Mucosa of gallbladder (tissue), 1 donor: ENCODE data around the gene FAM3A. TPM values are rescaled to one million over a fixed set of nuclear protein-coding genes. Genes with fewer than 3 reads are reported as not detected.

Experiments
- DNase-seq: peaks from one replicate; pipeline ENCODE4 v3.0.0-alpha.2; 2020; ENCODE audit warnings: low spot score
- total RNA-seq: library from RNA; stranded (reverse); gene quantifications from one replicate; pipeline ENCODE4 v1.2.1, GENCODE V29; 2021
- donor health status: DM: no; HTN: no; CAD: no.

Gene FAM3A
- total RNA-seq, 1 donor from 2014 or later = 75.3 TPM

DNA sequence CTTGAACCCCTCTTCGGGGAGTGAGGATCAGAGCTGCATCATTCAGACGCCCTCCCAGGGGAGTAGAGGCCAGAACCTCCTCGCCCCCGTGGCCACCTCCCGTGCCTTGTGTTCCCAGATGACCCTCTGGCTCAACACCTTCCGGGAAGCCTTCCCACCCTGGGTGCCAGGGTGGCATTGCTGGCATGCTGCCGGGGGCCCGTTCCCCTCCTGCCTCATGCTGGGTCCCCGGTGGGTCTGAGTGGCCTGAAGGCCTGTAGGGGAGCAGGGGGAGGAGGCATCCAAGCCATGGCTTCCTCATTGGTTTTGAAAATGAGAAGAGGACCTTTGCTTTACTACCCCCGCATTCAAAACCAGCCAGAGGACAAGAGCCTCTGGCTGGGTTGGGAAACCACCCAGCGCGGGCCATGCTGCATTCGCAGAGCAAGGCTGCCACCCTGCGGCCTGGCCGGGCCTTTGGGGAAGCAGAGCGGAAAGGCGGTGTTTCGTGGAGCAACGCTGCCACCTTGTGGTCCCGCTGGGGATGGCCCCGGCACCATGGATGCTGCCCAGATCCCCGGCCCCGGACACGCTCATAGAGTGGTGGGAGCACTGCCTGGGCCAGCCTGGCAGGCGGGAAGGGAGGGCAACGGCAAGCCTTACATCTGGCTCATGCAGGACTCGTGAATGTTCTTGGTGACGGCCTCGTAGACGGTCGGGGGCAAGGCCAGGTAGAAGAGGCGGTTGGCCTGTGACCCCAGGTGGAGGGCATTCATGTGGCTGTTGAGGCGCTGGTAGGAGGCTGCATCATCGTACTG is 18.7 kb upstream of the FAM3A start:
- peak; percentile 89 for DNase-seq

GRCh38 chrX:154532690-154533089 is 16.7 kb upstream of the FAM3A start:
- no peak for DNase-seq

DNA sequence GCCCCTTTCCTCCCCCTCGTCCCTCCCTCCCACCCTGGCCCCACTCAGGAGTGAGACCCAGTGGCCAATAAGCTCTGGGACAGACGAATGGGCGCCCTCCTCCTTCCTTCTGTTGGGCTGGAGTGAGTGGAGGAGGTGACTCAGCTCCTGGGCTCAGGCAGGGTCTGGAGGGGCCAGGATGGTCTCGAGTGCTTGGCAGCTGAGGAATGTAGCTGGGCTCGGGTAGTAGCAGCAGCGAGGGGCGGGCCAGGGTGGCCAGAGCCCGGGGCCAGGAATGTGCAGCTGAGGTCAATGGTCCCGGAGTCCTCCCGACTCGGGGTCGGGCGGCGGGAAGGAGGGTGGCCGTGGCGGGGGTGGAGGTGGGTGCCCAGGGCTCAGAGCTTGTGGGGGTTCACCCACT is 15.6 kb upstream of the FAM3A start:
- DNase-seq = no peak

GRCh38 chrX:154530286-154530685 is 14.3 kb upstream of the FAM3A start:
- no peak for DNase-seq

DNA sequence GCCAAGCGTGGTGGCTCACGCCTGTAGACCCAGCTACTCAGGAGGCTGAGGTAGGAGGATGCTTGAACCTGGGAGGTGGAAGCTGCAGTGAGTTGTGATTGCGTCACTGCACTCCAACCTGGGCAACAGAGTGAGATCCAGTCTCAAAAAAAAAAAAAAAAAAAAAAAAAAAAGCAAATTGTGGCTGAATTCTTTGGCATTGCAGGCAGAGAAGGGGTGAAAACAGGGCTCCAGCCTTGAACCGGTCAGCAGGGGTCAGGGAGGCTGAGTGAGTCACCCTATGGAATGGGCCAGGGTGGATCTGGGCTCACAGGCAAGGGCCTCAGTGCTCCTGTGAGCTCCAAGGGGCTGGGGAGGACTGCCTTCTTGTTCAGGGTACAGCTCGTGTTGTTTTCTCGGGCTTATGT is 13.2 kb upstream of the FAM3A start:
- DNase-seq = no peak

DNA sequence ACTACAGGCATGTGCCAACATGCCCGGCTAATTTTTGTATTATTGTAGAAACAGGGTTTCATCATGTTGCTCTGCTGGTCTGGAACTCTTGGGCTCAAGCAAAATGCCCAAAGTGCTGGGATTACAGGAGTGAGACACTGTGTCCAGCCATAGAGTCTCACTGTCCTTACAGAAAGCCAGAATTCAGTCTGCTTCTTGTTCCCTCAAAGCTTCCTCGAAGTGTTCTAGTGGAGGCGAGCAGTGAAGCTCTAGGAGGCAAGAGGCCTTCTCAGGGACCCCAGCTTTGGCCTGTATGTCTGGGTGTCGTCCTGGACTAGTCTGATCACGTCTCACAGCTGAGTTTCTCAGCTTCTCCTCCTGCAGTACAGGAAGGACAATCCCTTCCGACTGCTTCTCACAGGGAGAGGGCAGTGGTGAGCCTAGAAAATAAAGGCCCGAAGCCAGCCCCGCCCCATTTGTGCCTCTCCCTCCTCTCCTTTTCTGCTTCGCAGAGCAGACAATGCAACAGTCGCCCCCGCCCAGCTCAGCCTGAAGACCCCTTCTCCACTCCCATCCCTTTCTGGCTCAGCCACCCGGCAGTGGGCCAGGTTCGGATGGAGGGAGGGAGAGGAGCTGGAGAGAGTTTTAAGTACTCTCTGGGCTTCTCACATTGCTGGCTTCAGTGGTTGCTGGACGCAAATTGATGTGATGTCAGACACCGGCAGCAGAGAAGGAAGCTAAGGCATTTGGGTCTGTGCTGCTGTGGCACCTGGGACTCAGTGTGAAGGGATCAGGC is 11.1 kb upstream of the FAM3A start:
- DNase-seq = peak; percentile 80

- DNase-seq = no peak
Observed at GRCh38 chrX:154525606-154526490, 9.8 kb upstream of the FAM3A start.

DNA sequence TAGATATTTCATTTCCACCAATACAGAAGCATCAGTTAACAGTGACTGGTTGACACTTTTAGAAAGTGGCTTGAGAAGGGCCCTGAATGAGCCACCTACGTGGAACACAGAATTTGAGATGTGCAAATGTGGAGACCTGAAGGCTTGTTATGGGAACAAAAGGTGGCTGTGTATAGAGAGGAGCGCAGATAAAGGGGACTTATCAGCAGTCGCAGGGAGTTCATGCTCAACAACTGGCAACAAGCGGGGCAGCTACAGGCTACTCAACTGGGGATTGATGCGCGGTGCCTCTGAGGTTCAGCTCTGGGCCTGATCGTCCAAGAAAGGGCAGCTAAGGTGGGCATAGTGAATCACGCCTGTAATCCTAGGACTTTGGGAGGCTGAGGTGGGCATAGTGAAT is 3.4 kb upstream of the FAM3A start:
- no peak for DNase-seq

DNA sequence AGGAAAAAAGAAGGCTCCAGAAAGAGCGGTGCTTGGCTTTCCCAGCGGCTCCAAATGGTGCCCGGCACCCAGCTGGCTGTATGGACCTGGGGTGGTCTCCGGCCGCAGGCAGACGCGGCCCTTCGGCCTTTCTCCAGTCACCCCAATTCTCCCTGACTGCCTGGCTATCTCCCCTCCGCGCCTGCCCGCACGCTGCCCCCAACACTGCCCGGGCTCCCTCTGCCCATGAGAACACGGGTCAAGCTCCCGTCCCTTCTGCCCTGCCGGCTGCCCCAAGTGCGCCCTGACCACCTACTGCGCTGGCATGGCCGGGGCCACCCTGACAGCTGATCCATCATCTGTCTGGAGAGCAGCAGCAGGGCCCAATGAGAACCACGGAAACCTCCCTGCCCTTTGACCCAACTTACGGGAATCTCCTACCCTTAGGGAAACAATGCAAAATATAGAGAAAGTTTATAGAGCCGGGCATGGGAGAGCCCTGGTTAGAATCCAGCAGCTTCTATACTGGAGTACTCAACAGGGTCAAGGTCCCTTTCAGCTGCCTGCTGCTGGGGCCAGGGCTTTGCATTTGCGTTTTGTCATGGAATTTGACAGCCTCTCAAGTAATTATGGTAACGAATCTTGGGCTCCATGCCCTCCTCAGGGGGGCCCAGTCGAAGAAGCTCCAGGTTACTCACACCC is 1.2 kb upstream of the FAM3A start:
- no peak for DNase-seq

- peak; percentile 62 for DNase-seq
Observed at GRCh38 chrX:154516656-154517100, 646 bp upstream of the FAM3A start.

- DNase-seq = no peak
Observed at GRCh38 chrX:154515090-154515965, 704 bp downstream of the FAM3A start.

GRCh38 chrX:154513716-154514115 is 2.3 kb downstream of the FAM3A start:
- no peak for DNase-seq

GRCh38 chrX:154512879-154513553 is 3.0 kb downstream of the FAM3A start:
- DNase-seq = no peak

GRCh38 chrX:154511761-154512160 is 4.3 kb downstream of the FAM3A start:
- no peak for DNase-seq

DNA sequence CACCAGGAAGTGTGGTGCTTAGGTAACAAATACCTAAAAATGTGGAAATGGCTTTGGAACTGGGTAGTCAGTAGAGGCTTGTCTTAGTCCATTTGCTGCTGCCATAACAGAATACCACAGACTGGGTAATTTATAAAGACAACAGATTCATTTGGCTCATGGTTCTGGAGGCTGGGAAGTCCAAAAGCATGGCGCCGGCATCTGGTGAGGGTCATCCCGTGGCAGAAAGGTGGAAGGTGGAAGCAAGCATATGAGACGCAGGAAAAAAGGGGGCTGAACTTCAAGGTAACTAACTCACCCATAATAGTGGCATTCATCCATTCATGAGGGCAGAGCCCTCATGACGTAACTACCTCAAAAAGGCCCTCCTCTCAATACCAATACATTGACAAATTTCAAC is 6.6 kb downstream of the FAM3A start:
- DNase-seq = no peak

DNA sequence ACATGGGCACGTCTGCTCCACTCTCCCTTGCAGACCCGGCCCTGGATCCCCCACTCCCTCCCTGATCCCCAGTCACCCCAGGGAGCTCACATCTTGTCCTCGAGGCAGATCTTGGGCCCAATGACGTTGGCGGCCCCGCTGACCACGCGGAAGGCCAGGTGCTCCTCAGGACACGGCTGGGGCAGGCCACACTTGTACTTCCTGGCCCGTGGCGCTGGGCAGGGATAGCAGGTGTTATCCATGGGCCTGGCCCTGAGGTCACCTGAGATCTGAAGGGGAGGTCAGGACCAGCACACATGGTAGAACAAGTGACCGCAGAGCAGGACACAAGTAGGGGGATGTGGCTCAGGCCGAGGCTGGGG is 7.7 kb downstream of the FAM3A start:
- no peak for DNase-seq

- DNase-seq = no peak
Observed at GRCh38 chrX:154507673-154508383, 8.2 kb downstream of the FAM3A start.

DNA sequence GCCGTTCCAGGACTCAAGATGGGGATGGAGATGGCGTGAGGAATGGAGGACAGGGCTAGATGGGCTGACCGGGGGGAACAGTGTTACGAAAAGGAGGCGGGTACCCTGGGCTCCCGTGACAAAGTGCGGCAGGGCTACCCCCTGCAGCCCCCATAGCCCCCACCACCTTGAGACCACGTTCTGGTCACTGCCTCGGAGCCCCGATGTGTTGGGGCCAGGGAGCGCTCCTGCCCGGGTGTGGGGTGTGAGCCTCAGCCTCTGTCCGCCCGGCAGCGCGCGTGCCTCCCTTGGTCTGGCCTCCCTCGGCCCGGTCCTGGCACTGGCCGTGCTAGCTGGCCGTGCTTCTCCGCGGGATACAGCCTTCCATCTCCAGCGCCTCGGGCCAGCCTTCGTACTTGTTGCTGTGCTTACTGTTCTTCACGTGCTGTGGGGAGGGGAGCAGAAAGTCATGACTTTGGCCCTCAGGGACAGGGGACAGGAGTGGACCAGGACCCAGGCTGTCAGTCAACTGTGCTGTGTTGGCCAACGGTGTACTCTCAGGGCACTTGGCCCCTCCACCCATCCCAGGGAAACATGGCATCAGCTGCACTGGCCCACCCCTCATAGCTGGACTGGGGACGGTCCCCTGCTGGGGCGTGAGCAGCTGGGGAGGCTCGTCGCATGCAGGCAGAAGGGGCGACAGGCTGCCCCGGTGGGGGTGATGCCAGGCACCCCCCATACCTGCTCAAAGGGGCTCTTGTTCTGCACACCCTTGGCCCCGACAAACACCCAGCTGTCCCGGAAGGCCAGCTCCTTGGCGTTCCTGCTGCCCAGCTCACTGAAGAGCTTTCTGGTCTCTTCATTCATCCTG is 9.3 kb downstream of the FAM3A start:
- no peak for DNase-seq
